ENCODE data around the gene ZNF750. TPM values are rescaled to one million over a fixed set of nuclear protein-coding genes. Genes with fewer than 3 reads are reported as not detected.

ZNF750 gene
- total and polyA plus RNA-seq, 2 of the 13 experiments (the other 11 are each of a cell fraction or from before 2014, with no cell fraction given) = not detected

DNA sequence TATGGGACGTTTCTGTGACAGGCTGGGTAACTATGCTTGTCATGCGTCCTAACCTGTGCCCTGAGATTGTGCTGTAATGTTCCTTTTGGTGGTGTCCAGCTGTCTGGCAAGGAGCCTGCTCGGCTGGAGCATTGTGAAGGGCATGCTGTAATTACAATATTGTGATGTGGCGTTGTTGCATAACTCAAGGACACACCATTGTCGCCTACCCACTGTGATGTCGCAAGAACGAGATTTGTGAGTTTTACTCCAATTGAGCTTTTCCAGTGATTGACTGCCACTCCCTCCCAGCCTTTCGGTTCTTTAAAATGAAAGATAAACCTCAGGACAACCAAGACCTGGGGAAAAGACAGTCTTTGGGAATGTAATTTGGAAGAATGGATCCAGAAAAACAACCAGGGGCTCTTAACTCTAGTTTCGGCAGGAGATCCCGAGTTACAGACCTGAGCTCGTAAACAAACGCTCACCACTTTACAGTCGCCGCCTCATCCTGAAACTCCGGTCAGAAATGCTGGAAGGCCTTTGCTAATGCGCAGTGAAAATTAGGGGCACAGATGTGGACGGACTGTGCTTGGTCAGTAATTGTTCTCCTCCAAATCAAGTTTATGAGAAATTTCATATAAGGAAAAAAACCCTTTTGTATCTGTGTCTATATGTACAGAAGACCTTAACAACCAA is 1.3 kb downstream of the ZNF750 start (continued):
- TF ChIP-seq, protein P1, sequence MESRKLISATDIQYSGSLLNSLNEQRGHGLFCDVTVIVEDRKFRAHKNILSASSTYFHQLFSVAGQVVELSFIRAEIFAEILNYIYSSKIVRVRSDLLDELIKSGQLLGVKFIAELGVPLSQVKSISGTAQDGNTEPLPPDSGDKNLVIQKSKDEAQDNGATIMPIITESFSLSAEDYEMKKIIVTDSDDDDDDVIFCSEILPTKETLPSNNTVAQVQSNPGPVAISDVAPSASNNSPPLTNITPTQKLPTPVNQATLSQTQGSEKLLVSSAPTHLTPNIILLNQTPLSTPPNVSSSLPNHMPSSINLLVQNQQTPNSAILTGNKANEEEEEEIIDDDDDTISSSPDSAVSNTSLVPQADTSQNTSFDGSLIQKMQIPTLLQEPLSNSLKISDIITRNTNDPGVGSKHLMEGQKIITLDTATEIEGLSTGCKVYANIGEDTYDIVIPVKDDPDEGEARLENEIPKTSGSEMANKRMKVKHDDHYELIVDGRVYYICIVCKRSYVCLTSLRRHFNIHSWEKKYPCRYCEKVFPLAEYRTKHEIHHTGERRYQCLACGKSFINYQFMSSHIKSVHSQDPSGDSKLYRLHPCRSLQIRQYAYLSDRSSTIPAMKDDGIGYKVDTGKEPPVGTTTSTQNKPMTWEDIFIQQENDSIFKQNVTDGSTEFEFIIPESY (CRISPR knock-in tag; IDR thresholded peaks at IDR 0.05) = peak; percentile 82
- TF ChIP-seq RORA (CRISPR knock-in tag; IDR thresholded peaks at IDR 0.05) (no peak), ZNF510 (CRISPR knock-in tag; IDR thresholded peaks at IDR 0.05; ENCODE audit: low read depth) (0 out of 2 replicates have a peak, but pooled peaks have one; percentile 78), NFRKB (IDR thresholded peaks at IDR 0.05) (no peak), GATAD2A (CRISPR knock-in tag; IDR thresholded peaks at IDR 0.05) (peak; percentile 98), TAF15 (IDR thresholded peaks at IDR 0.05; ENCODE audit: low read depth, low read length, poor library complexity, severe bottlenecking) (no peak), ATM (IDR thresholded peaks at IDR 0.05; ENCODE audit: borderline replicate concordance) (no peak), ZNF781 (CRISPR knock-in tag; IDR thresholded peaks at IDR 0.05; ENCODE audit: borderline replicate concordance, not compliant biosample characterization) (no peak), MTF1 (CRISPR knock-in tag; IDR thresholded peaks at IDR 0.05) (no peak), ZNF766 (CRISPR knock-in tag; IDR thresholded peaks at IDR 0.05; ENCODE audit: borderline replicate concordance) (0 out of 2 replicates have a peak, but pooled peaks have one; percentile 41), FOXP1 (IDR thresholded peaks at IDR 0.05) (no peak), FOXP1 (CRISPR knock-in tag; IDR thresholded peaks at IDR 0.05) (peak; percentile 78), ATF1 (CRISPR knock-in tag; IDR thresholded peaks at IDR 0.05) (no peak), ZNF747 (CRISPR knock-in tag; IDR thresholded peaks at IDR 0.05; ENCODE audit: borderline replicate concordance) (no peak), RBFOX2 (IDR thresholded peaks at IDR 0.05; ENCODE audit: low read depth, low read length) (no peak), TGIF2 (CRISPR knock-in tag; IDR thresholded peaks at IDR 0.05) (peak; percentile 71; the same call in 1 of the 2 replicates), ZNF841 (CRISPR knock-in tag; IDR thresholded peaks at IDR 0.05; ENCODE audit: borderline replicate concordance) (no peak)
- TF ChIP-seq, protein P2, sequence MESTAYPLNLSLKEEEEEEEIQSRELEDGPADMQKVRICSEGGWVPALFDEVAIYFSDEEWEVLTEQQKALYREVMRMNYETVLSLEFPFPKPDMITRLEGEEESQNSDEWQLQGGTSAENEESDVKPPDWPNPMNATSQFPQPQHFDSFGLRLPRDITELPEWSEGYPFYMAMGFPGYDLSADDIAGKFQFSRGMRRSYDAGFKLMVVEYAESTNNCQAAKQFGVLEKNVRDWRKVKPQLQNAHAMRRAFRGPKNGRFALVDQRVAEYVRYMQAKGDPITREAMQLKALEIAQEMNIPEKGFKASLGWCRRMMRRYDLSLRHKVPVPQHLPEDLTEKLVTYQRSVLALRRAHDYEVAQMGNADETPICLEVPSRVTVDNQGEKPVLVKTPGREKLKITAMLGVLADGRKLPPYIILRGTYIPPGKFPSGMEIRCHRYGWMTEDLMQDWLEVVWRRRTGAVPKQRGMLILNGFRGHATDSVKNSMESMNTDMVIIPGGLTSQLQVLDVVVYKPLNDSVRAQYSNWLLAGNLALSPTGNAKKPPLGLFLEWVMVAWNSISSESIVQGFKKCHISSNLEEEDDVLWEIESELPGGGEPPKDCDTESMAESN (CRISPR knock-in tag; conservative IDR thresholded peaks at IDR 0.05) = peak; percentile 84
- TF ChIP-seq, protein P3, sequence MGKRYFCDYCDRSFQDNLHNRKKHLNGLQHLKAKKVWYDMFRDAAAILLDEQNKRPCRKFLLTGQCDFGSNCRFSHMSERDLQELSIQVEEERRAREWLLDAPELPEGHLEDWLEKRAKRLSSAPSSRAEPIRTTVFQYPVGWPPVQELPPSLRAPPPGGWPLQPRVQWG (CRISPR knock-in tag; IDR thresholded peaks at IDR 0.05; ENCODE audit: borderline replicate concordance, low read depth) = no peak
- TF ChIP-seq, protein P4, sequence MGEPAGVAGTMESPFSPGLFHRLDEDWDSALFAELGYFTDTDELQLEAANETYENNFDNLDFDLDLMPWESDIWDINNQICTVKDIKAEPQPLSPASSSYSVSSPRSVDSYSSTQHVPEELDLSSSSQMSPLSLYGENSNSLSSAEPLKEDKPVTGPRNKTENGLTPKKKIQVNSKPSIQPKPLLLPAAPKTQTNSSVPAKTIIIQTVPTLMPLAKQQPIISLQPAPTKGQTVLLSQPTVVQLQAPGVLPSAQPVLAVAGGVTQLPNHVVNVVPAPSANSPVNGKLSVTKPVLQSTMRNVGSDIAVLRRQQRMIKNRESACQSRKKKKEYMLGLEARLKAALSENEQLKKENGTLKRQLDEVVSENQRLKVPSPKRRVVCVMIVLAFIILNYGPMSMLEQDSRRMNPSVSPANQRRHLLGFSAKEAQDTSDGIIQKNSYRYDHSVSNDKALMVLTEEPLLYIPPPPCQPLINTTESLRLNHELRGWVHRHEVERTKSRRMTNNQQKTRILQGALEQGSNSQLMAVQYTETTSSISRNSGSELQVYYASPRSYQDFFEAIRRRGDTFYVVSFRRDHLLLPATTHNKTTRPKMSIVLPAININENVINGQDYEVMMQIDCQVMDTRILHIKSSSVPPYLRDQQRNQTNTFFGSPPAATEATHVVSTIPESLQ (CRISPR knock-in tag; conservative IDR thresholded peaks at IDR 0.05) = no peak
- TF ChIP-seq, protein P5, sequence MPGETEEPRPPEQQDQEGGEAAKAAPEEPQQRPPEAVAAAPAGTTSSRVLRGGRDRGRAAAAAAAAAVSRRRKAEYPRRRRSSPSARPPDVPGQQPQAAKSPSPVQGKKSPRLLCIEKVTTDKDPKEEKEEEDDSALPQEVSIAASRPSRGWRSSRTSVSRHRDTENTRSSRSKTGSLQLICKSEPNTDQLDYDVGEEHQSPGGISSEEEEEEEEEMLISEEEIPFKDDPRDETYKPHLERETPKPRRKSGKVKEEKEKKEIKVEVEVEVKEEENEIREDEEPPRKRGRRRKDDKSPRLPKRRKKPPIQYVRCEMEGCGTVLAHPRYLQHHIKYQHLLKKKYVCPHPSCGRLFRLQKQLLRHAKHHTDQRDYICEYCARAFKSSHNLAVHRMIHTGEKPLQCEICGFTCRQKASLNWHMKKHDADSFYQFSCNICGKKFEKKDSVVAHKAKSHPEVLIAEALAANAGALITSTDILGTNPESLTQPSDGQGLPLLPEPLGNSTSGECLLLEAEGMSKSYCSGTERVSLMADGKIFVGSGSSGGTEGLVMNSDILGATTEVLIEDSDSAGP (CRISPR knock-in tag; IDR thresholded peaks at IDR 0.05; ENCODE audit: borderline replicate concordance) = no peak
